ENCODE data around the gene SSRP1.
"Not testable (repeated sequence)": the region's sequence is repeated elsewhere in the genome, so short reads cannot be mapped to it uniquely, and the experiment has no call there.

SSRP1 gene

DNA sequence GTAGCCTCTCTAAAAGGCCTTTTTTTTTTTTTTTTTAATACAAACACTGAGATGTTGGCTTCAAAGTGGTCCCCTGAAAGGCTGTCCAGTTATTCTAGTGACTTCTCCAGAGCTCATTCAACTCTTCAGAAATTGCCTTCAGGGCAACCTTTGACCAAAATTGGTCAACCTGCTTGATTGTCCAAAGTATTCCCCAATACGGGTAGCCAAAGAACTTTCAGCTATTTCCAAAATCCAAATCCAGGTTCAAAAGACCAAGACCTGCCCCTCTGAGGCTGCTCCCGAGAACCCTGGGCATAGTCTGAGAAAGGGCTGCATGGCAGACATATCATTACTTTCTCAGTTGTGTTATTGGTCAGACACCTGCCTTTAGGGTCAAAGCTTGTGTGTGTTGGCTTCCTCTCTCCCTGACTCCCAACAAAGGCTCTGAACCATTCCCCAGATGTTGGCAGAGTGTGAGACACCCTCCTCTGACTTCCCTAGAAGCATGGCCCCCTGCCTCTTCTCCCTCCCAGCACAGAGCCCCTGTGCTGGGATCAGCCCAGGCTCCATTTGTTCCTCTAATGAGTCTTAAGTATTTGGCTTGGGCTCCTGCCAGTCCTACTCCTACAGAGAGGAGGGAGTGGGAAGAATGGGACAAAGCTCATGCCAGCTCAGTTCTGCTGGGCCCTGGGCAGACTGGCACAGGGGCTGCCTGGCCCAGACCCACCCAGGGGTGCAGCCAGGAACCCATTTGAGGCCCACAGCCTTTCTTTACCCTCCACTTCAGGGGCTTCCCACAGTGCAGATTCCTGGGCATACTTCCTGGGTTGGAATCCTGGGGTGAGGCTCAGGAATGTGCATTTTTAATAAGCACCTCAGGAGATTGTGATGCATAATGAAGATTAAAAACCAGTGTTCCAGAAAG, 41.2 kb downstream of the SSRP1 start:
- peaks cover 2 to 16% (median 10%) of the 10 kb centered on the region in 5 donors for H3K4me1 ChIP-seq (ENCODE audit: control insufficient read depth in 5 of 5, insufficient read depth in 5 of 5, low read length in 5 of 5)
- peak overlapping the region; percentile 29 for H3K27ac ChIP-seq (ENCODE audit: low read depth, low read length)
- H3K9ac ChIP-seq (ENCODE audit: low read length in 5 of 5), result no peak overlapping the region
- H3K27me3 ChIP-seq (ENCODE audit: control insufficient read depth in 5 of 5, insufficient read depth in 4 of 5, low read length in 5 of 5), result no peaks in the 10 kb centered on the region
- no peak overlapping the region for H3K4me3 ChIP-seq (ENCODE audit: low read depth in 1 of 5, low read length in 5 of 5)
- peaks cover 11 to 27% (median 22%) of the 10 kb centered on the region in 5 donors for H3K36me3 ChIP-seq (ENCODE audit: control insufficient read depth in 5 of 5, insufficient read depth in 5 of 5, low read length in 5 of 5)
- H3K9me3 ChIP-seq (ENCODE audit: control insufficient read depth in 5 of 5, low read length in 5 of 5), result peaks cover 5 to 11% (median 6%) of the 10 kb centered on the region in 5 donors

DNA sequence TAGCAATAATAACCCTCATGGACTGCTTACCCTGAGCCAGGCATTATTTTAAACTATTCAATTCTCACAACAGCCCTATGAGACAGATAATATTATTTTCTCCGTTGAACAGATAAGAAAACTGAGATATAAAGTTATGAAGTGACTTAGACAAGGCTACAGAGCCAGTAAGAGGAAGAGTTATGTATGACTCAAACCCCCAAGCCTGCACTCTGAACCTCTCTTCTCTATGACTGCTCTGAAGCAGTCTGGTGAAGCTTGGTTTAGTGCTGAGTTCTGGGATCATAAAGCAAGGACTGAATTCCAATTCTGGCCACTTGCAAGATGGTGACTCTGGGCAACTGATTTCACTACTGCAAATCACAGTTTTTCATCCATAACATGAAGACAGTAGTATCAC, 45.4 kb downstream of the SSRP1 start:
- H3K27ac ChIP-seq (ENCODE audit: low read depth, low read length), result no peak overlapping the region
- H3K4me1 ChIP-seq (ENCODE audit: control insufficient read depth in 5 of 5, insufficient read depth in 5 of 5, low read length in 5 of 5), result peaks cover 11 to 27% (median 21%) of the 10 kb centered on the region in 5 donors
- no peak overlapping the region for H3K4me3 ChIP-seq (ENCODE audit: low read depth in 1 of 5, low read length in 5 of 5)
- H3K9me3 ChIP-seq (ENCODE audit: control insufficient read depth in 5 of 5, low read length in 5 of 5), result no peaks in the 10 kb centered on the region
- no peaks in the 10 kb centered on the region for H3K36me3 ChIP-seq (ENCODE audit: control insufficient read depth in 5 of 5, insufficient read depth in 5 of 5, low read length in 5 of 5)
- no peaks in the 10 kb centered on the region for H3K27me3 ChIP-seq (ENCODE audit: control insufficient read depth in 5 of 5, insufficient read depth in 4 of 5, low read length in 5 of 5)
- H3K9ac ChIP-seq (ENCODE audit: low read length in 5 of 5), result no peak overlapping the region

GRCh38 chr11:57288771-57289579, 46.7 kb downstream of the SSRP1 start:
- Histone ChIP-seq H3K9me3 (ENCODE audit: control insufficient read depth in 5 of 5, low read length in 5 of 5) (no peaks in the 10 kb centered on the region), H3K36me3 (ENCODE audit: control insufficient read depth in 5 of 5, insufficient read depth in 5 of 5, low read length in 5 of 5) (no peaks in the 10 kb centered on the region), H3K4me3 (ENCODE audit: low read depth in 1 of 5, low read length in 5 of 5) (no peak overlapping the region), H3K4me1 (ENCODE audit: control insufficient read depth in 5 of 5, insufficient read depth in 5 of 5, low read length in 5 of 5) (peaks cover 9 to 21% (median 14%) of the 10 kb centered on the region in 5 donors), H3K27ac (ENCODE audit: low read depth, low read length) (peak overlapping the region; percentile 38), H3K9ac (ENCODE audit: low read length in 5 of 5) (peak overlapping the region in 1 of 5 donors; percentile 3), H3K27me3 (ENCODE audit: control insufficient read depth in 5 of 5, insufficient read depth in 4 of 5, low read length in 5 of 5) (no peaks in the 10 kb centered on the region)

DNA sequence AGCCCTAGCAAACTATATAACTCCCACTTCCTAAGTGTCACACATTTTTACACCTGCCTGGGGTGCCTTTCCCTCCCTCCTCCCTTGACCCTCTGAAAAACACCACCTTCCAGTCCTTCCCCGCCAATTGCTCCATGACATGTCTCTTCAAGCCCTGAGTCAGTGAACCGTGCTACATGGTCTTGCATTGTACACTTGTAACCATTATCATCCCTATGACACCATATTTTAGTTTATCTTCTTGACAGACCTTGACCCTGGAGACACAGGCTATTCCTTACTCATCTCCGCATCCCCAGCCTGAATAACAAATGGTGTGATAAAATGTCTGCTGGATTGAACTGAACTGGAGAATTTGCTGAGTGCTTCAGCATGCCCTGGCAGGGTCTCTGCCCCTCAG, 47.8 kb downstream of the SSRP1 start:
- no peaks in the 10 kb centered on the region for H3K36me3 ChIP-seq (ENCODE audit: control insufficient read depth in 5 of 5, insufficient read depth in 5 of 5, low read length in 5 of 5)
- H3K27ac ChIP-seq (ENCODE audit: low read depth, low read length), result no peak overlapping the region
- peaks cover 9 to 17% (median 14%) of the 10 kb centered on the region in 5 donors for H3K4me1 ChIP-seq (ENCODE audit: control insufficient read depth in 5 of 5, insufficient read depth in 5 of 5, low read length in 5 of 5)
- H3K9me3 ChIP-seq (ENCODE audit: control insufficient read depth in 5 of 5, low read length in 5 of 5), result no peaks in the 10 kb centered on the region
- no peak overlapping the region for H3K9ac ChIP-seq (ENCODE audit: low read length in 5 of 5)
- H3K4me3 ChIP-seq (ENCODE audit: low read depth in 1 of 5, low read length in 5 of 5), result no peak overlapping the region
- H3K27me3 ChIP-seq (ENCODE audit: control insufficient read depth in 5 of 5, insufficient read depth in 4 of 5, low read length in 5 of 5), result no peaks in the 10 kb centered on the region

DNA sequence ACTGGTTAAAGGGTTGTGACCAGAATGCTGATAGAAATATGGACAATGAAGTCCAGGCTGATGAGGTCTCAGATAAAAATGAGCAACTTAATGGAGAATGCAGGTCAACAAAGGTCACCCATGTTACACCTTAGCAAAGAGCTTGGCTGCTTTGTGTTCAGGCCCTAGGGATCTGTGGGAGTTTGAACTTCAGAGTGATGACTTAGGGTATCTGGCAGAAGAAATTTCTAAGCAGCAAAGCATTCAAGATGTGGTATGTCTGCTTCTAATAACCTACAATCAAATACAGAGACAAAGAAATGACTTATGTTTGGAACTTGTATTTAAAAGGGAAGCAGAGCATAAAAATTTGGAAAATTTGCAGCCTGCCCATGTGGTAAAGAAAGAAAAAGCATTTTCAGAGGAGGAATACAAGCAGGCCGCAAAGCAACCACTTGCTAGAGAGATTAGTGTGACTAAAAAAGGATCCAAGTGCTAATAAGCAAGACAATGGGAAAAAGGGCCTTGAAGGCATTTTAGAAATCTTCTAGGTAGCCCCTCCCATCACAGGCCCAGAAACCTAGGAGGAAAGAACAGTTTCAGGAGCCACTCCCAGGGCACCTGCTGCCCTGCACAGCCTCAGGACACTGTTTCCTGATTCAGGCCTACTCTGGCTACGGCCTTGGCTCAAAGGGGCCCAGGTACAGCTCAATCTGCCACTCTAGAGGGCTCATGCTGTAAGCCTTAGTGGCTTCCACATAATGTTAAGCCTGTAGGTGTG, 52.3 kb downstream of the SSRP1 start:
- Histone ChIP-seq H3K4me1 (ENCODE audit: control insufficient read depth in 5 of 5, insufficient read depth in 5 of 5, low read length in 5 of 5) (peaks cover 0 to 11% (median 6%) of the 10 kb centered on the region in 5 donors), H3K9me3 (ENCODE audit: control insufficient read depth in 5 of 5, low read length in 5 of 5) (no peaks in the 10 kb centered on the region), H3K27ac (ENCODE audit: low read depth, low read length) (no peak overlapping the region), H3K4me3 (ENCODE audit: low read depth in 1 of 5, low read length in 5 of 5) (no peak overlapping the region), H3K27me3 (ENCODE audit: control insufficient read depth in 5 of 5, insufficient read depth in 4 of 5, low read length in 5 of 5) (no peaks in the 10 kb centered on the region), H3K9ac (ENCODE audit: low read length in 5 of 5) (no peak overlapping the region), H3K36me3 (ENCODE audit: control insufficient read depth in 5 of 5, insufficient read depth in 5 of 5, low read length in 5 of 5) (no peaks in the 10 kb centered on the region)

DNA sequence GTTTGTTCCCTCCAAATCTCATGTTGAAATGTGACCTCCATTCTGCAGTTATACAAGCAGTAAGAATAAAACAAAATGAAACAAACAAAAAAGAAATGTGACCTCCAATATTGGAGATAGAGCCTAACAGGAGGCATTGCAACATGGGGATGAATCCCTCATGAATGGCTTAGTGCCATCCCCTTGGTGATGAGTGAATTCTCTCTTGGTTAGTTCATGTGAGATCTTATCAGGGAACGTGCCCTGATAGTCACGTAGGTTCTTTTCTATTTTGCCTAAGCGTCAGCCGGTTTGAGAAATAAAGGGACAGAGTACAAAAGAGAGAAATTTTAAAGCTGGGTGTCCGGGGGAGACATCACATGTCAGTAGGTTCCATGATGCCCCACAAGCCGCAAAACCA, 54.1 kb downstream of the SSRP1 start:
- not testable (repeated sequence) for H3K27me3 ChIP-seq (ENCODE audit: control insufficient read depth in 5 of 5, insufficient read depth in 4 of 5, low read length in 5 of 5); H3K9me3 ChIP-seq (ENCODE audit: control insufficient read depth in 5 of 5, low read length in 5 of 5); H3K9ac ChIP-seq (ENCODE audit: low read length in 5 of 5); H3K27ac ChIP-seq (ENCODE audit: low read depth, low read length); H3K4me3 ChIP-seq (ENCODE audit: low read depth in 1 of 5, low read length in 5 of 5); H3K36me3 ChIP-seq (ENCODE audit: control insufficient read depth in 5 of 5, insufficient read depth in 5 of 5, low read length in 5 of 5)
- peaks cover 3 to 29% (median 22%) of the 10 kb centered on the region in 5 donors for H3K4me1 ChIP-seq (ENCODE audit: control insufficient read depth in 5 of 5, insufficient read depth in 5 of 5, low read length in 5 of 5)

DNA sequence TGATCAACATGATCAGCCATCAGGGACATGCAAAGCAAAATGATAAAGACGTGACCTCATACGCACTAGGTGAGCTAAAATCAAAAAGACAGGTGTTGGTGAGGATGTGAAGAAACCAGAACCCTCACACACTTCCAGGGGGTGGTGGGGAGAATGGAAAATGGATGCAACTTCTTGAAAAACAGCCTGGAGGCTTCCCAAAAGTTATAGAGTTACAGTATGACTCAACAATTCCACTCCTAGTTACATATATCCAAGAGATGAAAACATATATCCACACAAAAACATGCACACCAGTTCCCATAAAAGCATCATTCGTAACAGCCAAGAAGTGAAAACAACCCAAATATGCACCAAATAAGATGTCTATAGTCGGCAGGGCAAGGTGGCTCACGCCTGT, 56.6 kb downstream of the SSRP1 start:
- Histone ChIP-seq H3K27me3 (ENCODE audit: control insufficient read depth in 5 of 5, insufficient read depth in 4 of 5, low read length in 5 of 5) (no peaks in the 10 kb centered on the region), H3K36me3 (ENCODE audit: control insufficient read depth in 5 of 5, insufficient read depth in 5 of 5, low read length in 5 of 5) (no peaks in the 10 kb centered on the region), H3K4me1 (ENCODE audit: control insufficient read depth in 5 of 5, insufficient read depth in 5 of 5, low read length in 5 of 5) (peaks cover 3 to 36% (median 20%) of the 10 kb centered on the region in 5 donors), H3K9ac (ENCODE audit: low read length in 5 of 5) (no peak overlapping the region), H3K27ac (ENCODE audit: low read depth, low read length) (no peak overlapping the region), H3K9me3 (ENCODE audit: control insufficient read depth in 5 of 5, low read length in 5 of 5) (no peaks in the 10 kb centered on the region), H3K4me3 (ENCODE audit: low read depth in 1 of 5, low read length in 5 of 5) (no peak overlapping the region)

- Histone ChIP-seq H3K9me3 (ENCODE audit: control insufficient read depth in 5 of 5, low read length in 5 of 5) (peaks cover 0 to 2% (median 0%) of the 10 kb centered on the region in 5 donors), H3K4me3 (ENCODE audit: low read depth in 1 of 5, low read length in 5 of 5) (no peak overlapping the region), H3K9ac (ENCODE audit: low read length in 5 of 5) (no peak overlapping the region), H3K27me3 (ENCODE audit: control insufficient read depth in 5 of 5, insufficient read depth in 4 of 5, low read length in 5 of 5) (no peaks in the 10 kb centered on the region), H3K27ac (ENCODE audit: low read depth, low read length) (peak overlapping the region; percentile 81), H3K36me3 (ENCODE audit: control insufficient read depth in 5 of 5, insufficient read depth in 5 of 5, low read length in 5 of 5) (no peaks in the 10 kb centered on the region), H3K4me1 (ENCODE audit: control insufficient read depth in 5 of 5, insufficient read depth in 5 of 5, low read length in 5 of 5) (peaks cover 3 to 36% (median 20%) of the 10 kb centered on the region in 5 donors)
Observed at GRCh38 chr11:57278721-57279095, 57.0 kb downstream of the SSRP1 start.

DNA sequence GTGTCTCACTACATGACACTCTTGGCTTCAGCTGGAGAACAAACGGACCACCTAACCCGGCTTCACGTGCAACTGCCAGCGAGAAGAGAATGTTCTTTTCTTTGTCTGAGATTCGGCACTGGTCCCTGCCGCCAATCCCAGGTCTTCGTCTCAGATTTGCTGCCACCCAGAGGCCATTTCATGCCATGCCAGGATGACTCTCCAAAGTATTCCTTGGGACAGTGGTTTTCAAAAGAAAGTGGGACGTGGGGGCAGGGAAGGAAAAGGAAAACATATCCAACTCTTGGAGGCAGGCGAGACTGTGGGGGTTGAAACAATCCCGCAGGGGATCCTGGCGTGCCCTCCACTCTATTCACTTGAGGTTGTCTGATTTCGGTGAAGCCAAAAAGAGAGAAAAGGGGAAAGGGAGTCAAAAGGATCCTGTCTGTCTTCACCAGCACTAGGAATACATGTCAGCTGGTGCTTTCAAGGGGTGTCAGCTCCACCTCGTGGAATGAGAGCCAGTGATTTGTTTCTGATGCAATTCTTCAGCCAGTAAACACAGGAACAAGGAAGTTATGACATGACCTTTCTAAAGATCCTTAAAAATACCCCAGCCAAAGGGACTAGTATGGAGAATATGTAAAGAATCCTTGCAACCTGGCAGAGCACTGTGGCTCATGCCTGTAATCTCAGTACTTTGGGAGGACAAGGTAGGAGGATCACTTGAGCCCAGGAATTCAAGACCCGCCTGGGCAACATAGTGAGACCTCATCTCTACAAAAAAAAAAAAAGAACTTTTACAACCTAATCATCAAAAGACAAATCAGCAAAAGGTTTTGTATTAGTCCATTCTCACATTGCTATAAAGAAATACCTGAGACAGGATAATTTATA, 57.6 kb downstream of the SSRP1 start:
- H3K9me3 ChIP-seq (ENCODE audit: control insufficient read depth in 5 of 5, low read length in 5 of 5), result peaks cover 0 to 8% (median 6%) of the 10 kb centered on the region in 5 donors
- no peaks in the 10 kb centered on the region for H3K36me3 ChIP-seq (ENCODE audit: control insufficient read depth in 5 of 5, insufficient read depth in 5 of 5, low read length in 5 of 5)
- H3K4me3 ChIP-seq (ENCODE audit: low read depth in 1 of 5, low read length in 5 of 5), result peak overlapping the region in 4 of 5 donors; percentile 25 to 54 (median 42)
- no peaks in the 10 kb centered on the region for H3K27me3 ChIP-seq (ENCODE audit: control insufficient read depth in 5 of 5, insufficient read depth in 4 of 5, low read length in 5 of 5)
- H3K4me1 ChIP-seq (ENCODE audit: control insufficient read depth in 5 of 5, insufficient read depth in 5 of 5, low read length in 5 of 5), result peaks cover 3 to 36% (median 20%) of the 10 kb centered on the region in 5 donors
- H3K27ac ChIP-seq (ENCODE audit: low read depth, low read length), result peak overlapping the region; percentile 81
- peak overlapping the region in 4 of 5 donors; percentile 20 to 79 (median 73) for H3K9ac ChIP-seq (ENCODE audit: low read length in 5 of 5)
